ENCODE data around the gene RASSF4. TPM values are rescaled to one million over a fixed set of nuclear protein-coding genes. Genes with fewer than 3 reads are reported as not detected.

Gene RASSF4, protein sequence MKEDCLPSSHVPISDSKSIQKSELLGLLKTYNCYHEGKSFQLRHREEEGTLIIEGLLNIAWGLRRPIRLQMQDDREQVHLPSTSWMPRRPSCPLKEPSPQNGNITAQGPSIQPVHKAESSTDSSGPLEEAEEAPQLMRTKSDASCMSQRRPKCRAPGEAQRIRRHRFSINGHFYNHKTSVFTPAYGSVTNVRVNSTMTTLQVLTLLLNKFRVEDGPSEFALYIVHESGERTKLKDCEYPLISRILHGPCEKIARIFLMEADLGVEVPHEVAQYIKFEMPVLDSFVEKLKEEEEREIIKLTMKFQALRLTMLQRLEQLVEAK
- 1 to 10 TPM; 1.2 to 2.0 TPM for total RNA-seq

DNA sequence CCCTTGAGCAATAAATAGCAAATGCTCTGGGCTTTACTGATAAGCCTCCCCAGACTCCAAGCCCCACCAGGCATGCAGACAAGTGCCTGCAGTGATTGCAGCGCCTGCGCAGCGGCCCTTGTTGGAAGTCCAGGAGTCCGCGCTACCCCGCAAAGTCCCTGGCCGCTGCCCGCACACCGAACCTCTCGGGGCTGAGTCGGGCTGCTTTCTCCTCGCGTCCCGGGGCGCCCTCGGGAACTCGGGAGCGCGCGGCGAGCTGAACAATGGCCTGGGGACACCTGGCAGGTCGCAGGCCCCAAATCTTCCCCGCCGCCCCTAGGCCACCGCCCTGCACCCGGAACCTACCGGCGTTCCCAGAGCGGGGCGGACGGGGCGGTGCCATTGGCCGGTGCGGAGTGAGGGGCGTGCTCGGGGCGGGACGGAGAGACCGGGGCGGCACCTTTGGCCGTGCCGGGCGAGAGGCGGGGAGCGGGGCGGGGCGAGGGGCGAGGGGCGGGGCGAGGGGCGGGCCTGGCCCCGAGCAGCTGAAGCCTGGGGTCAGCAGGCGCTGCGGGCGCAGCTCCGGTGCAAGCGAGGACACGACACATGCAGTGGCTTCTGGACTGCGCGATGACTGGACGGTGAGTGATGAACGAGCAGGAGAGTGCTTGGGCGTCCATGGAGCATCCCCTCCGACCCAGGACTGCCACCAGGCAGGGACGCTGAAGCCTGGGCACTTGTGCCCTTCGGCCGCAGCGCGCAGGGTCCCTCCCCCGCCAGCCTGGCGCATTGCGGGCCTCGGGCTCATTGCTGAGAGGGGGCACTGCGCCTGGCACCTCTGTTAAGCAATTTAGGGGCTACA, at the start of gene RASSF4:
RASSF4 (plus strand) TSS at position 556 of the 841 bp plus-strand sequence. CDS start 10,401 bp downstream, outside the sequence.
- ChIA-PET POLR2A (interaction anchor here (2.2 kb wide), 1 partner anchor 14 kb away, joined by 7 read pairs; no protein-coding TSS in a partner anchor), CTCF (interaction anchor here (1.5 kb wide), 1 partner anchor 26 kb away, joined by 6 read pairs; no protein-coding TSS in a partner anchor)

DNA sequence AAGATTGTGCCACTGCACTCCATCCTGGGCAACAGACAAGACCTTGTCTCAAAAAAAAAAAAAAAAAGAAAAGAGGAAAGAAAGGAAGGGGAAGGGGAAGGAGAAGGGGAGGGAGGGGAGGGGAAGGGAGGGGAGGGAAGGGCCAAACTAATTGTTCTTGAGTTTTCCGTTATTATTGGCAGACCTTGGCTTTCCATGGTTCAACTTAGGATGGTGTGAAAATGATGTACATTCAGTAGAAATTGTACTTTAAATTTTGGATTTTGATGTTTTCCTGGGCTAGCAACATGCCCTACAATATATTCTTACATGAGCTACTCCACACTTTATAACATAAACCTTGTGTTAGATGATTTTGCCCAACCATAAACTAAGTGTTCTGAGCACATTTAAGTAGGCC, 49.7 kb upstream of the RASSF4 start:
- CTCF ChIA-PET = no interaction called here
- POLR2A ChIA-PET = no interaction called here

DNA sequence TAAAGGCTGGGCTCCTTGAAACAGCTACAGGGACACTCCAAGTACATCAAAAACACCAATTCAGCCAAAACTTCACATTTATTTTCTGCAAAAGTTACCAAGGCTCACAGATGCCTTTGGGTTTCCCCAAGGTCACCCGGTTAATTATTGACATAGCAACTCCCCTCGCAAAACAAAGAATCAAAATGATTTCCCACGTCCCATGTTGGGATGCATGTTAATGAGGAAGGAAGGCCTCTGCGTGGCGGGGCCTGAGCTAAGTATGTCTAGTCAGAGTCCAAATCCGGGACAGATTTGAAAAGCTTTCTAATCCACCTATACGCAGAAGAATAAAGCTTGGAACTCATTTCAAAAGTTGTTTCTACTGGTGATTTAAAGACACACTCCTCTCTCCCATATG, 49.0 kb upstream of the RASSF4 start:
- POLR2A ChIA-PET = no interaction called here

DNA sequence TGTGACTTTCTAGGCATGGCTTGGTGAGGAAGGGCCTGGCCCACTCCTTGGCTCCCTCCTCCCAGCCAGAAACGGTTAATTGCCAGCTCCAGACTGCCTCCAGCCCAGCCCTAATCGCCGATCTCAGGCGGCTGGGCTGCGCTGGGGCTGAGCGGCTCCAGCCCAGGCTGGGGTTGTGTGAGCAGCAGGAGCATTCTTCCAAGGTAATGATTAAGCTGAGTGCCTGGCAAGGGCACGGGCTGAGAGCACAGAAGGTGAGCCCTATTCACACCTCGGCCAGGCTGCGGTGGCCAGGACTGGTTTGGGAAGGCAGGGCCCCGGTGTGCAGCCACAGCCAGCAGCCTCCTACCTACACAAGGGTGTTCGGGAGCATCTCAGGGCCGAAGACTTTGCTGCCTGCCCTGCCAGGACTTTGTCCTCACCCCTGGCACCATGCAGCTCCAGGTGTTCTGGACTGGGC, 48.5 kb upstream of the RASSF4 start, which contains the start of gene TMEM72:
TMEM72 (plus strand) TSS at position 257 of the 460 bp plus-strand sequence; CDS start at position 433, 176 bp downstream.
- ChIA-PET POLR2A (no interaction called here), CTCF (no interaction called here)

More for the DNA sequence above, 49.0 kb upstream of the RASSF4 start:
- CTCF ChIA-PET = no interaction called here

DNA sequence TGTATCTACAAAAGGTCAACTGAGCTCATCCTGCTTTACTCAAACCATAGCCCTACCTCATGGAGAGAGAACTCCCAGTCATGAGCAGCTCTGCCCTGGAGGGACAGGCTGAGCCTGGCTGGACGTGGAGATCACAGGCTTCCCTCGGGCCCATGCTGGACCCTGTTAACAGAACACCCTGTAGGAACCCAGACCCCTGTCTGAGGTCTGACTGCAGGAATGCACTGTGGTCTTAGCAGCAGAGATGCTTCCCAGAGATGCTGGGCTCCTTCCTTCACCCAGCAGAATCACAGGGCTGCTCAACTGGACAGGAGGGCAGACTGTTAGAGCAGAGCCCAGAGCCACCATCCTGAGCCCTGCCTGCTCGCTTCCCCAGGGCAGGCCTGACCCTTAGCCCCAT, 47.7 kb upstream of the RASSF4 start:
- ChIA-PET CTCF (no interaction called here), POLR2A (no interaction called here)

DNA sequence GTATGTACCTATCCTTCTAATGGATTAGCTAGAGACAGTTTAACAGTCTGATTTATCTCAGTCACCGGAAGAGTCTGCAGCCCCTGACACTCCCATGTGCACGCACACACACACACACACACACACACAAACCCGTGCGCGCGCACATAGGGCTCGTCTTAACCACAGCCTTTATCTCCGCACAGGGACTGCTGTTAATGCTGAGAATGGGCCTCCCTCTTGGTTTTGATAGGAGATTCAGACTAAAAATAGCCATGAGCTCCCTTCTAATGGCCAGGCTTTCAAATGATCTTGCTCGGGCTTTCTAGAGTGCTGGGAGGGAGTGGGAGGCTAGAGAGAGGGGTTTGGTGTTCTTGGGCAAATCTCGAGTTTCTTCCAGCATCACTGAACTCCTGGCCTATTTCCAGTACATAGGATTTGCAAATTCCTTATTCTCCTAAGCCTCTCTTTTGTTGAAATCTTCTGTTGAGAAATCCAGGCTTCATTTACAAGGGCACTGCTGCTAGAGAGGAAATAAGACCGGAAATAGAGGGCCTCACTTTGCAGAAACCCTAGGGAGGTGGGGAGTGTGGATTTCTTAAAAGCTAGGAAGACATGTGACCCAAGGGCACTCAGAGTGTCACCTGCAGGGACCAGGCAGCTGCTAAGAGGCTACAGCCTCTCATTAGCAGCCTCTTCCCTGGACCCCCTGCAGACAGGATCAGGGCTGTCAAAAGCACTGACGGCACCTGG, 46.1 kb upstream of the RASSF4 start:
- CTCF ChIA-PET = interaction anchor here (1.5 kb wide), 1 partner anchor 19 kb away, joined by 4 read pairs; no protein-coding TSS in a partner anchor
- POLR2A ChIA-PET = no interaction called here

DNA sequence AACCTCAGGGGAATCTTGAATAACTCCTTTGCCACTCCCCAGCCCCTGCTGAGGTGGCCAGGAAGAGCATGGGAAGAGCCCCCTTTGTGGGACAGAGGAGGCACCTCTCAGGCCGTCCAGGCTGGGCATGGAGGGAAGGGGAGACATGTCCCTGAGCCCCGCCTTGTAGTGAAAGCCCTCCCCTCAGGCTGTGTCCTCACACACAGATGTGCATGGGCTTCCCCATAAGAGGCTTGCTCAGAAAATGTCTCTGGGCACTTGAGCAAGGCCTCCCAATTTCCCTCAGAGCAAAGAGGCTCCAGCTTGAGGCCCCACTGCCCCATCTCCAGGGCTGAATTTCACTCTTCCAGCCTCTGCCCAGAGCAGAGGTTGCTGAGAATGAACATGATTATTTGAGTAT, 44.7 kb upstream of the RASSF4 start:
- CTCF ChIA-PET = no interaction called here
- POLR2A ChIA-PET = no interaction called here

DNA sequence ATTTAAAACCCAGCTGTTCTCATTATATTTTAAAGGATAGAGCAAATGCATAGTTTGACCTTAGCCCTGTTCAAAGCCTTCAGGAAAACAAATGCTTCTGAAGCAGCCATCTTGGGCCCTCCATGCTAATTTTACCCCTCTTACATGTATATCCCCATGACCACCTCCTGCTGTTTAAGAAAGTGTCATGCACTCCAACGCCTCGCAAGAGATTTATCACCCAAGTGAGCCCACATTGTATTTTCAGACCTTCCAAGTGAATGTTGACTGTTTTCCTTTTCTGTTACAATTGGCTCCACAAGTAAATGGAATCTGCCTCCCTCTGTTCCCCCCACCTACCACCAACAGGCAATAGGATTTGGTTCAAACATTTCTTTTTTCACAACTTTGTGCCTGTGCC, 43.2 kb upstream of the RASSF4 start:
- ChIA-PET CTCF (no interaction called here), POLR2A (no interaction called here)

DNA sequence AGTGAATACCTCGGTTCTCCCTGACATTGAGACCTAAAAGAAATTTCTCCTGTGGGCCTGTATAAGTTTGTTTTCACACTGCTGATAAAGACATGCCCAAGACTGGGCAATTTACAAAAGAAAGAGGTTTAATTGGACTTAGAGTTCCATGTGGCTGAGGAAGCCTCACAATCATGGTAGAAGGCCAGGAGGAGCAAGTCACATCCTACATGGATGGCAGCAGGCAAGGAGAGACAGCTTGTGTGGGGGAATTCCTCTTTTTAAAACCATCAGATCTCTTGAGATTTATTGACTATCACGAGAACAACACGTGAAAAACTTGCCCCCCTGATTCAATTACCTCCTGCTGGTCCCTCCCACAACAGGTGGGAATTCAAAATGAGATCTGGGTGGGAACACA, 41.8 kb upstream of the RASSF4 start:
- ChIA-PET CTCF (no interaction called here), POLR2A (no interaction called here)

DNA sequence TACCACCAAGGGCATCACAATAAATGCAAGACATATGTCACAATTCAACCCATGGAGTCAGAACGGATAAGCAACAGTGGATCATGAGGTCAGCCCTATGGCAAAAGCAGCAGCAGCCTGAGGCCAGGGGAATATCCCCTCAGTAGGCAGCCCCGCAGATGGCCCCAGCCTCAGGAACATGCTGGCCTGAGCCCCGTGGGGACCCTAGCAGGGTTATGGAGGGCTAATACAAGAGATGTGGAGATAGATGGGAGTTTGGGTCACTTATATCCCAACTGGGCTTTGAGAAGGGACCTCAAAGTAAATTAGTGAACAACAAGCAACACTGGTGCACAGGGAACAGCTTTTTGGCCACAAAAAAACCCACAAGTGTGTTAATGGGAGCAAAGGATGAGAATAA, 39.4 kb upstream of the RASSF4 start:
- ChIA-PET CTCF (no interaction called here), POLR2A (no interaction called here)

DNA sequence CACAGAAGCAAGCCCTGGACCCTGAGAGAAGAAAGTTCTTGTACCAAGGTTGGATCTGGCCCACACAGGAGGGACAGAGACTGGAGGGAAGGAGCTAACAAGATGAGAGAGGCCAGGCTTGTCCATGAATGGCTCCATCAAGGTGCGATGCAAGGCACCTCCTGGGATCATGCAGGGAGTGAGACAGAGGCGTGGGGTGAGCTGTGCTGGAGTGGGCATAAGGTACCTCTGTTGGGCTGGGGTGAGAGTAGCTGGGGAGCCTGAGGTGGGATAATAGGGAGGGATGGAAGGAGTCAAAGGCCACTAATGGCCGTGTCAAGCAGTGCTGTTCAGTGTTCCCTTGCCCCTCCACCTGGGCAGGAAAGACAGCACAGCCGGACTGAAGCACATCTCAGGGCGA, 38.5 kb upstream of the RASSF4 start:
- POLR2A ChIA-PET = no interaction called here
- CTCF ChIA-PET = no interaction called here

DNA sequence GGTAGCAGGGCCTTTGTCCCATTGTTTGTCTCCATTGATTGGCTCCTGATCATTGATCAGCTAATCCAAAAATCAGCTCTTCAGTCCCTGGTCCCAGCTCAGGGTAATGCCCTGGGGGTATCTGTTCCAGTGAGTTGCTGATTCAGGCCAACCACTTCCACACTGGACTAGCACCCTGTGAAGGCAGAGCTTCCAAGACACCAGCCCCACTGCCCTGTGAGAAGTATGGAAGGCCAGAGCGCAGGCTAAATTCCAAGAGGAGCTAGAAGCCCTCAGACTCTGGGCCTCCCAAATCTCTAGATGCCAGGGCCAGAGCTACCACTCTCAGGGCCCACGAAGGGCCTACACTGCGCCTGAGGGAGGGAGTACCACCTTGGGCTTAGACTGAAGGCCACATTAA, 38.1 kb upstream of the RASSF4 start:
- CTCF ChIA-PET = no interaction called here
- POLR2A ChIA-PET = no interaction called here

DNA sequence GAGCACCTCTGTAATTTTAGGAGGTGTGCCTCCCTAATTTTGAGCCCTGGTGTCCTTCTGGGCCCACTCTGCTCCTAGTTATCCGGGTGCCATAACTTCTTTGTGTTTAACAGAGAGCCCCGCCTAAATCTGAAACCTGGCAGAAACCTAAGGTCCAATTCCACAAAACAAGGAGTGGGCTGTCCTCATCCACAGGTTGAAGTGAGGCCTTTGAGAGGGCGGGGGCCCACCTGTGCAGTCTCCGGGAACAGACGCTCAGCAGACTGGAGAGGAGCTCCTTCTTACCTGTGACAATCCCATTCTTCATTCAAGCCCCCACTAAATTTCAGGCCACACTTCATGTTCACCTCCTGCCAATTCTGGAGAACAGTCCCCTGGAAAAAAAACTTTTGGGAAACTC, 37.6 kb upstream of the RASSF4 start:
- ChIA-PET CTCF (no interaction called here), POLR2A (no interaction called here)

DNA sequence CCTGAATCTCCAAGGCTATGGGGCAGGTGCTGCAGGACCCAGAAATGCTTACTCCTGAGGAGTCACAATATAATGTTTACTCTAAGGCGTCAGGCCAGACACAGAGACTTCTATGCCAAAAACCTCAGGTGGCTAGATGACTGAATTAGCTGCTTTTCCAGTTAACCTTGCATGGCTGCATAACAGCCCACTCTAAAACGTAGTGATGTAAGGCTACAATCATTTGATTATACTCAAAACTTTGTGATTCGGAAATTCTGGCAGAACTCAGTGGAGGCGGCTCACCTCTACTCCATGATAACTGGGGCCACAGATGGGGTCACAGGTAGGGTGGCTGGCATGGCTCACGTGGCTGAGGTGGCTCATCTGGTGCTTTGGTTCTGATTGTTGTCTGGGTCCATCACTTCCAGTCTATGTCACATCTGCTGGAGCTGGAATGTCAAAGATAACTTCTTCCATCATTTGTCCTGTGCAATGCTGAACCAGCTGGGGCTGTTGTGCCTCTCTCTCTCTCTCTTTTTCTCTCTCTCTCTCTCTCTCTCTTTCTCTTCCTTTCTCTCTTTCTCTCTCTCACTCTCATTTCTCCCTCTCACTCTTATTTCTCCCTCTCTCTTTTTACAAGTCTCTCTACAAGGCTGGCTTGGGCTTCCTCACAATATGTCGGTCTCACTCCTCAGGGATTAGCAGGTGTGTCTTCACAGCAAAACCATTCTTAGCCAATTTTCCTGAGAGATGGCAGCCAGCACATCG, 36.6 kb upstream of the RASSF4 start:
- CTCF ChIA-PET = no interaction called here
- POLR2A ChIA-PET = no interaction called here

DNA sequence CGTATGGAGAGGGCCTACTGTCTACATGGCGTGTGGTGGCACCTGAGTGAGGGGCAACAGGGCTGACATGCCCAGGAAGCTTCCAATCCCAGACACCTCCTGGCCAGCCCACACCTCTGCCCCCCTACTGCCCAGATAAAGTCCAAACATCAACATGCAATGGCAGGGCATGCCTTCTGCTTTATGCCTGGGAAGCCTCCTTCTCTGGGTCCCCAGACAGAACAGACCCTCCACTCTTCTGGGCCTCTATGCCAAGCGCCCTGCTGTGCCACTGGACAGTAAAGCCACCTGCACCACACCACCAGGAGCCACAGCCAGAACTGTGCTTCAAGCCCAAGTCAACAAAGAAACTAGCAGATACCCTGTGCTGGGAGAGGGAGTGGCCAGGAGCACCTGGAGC, 36.0 kb upstream of the RASSF4 start:
- ChIA-PET POLR2A (no interaction called here), CTCF (no interaction called here)

DNA sequence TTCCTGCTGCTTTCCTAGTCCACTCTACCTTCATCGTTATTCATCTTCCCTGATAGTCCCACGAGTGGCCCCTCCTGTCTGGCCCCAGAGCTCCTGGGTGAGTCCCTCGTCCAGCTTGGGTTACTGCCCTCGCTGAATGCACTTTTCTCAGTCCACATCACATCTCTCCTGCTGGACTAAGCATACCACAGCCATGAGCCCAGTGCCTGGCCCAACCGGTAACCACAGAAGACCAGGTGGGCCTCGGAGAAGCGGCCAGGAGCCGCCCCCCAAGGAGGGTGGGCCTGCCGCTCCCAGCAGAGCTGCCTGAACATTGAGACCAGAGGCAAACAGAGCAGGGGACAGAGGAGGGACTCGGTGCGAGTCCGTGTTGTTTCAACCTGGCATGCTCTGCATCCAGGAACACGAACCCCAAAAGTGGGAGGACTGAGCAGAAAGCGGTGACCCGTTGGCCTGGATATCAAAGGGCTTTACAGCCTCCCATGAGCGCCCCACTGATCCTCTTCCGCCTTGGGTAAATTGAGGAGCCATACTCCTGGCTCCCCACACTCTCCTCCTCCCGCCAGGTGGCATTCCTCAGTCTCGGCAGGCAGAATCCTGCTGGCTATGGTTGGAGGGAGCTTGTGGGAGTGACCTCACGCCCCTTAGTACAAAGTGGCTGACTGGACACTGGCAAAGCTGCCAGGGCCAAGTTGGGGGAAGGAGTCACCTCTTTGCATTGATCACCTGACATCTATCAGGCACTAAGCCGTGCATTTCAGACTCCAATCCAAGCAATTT, 35.2 kb upstream of the RASSF4 start:
- ChIA-PET POLR2A (no interaction called here), CTCF (no interaction called here)

DNA sequence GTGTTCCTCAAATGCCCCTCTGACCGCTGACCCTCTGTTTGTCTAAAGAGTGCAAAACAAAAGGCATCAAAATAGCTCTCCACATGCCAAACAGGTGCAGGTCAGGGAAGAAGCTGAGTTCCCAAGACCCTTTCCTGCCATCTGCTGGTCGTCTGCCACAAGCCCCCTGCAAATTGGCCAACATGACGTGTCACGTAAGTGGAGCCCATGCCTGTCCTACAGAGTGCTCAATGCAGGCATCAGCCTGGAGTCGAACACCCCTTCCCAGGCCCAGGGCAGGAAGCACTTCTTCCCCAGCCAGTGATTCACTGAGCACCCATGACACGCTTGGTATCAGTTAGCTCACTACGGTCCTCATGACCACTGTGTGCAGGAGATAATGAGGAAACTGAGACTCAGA, 34.4 kb upstream of the RASSF4 start:
- POLR2A ChIA-PET = interaction anchor here (0.5 kb wide), 1 partner anchor 412 kb away, joined by 3 read pairs; no protein-coding TSS in a partner anchor
- CTCF ChIA-PET = no interaction called here

DNA sequence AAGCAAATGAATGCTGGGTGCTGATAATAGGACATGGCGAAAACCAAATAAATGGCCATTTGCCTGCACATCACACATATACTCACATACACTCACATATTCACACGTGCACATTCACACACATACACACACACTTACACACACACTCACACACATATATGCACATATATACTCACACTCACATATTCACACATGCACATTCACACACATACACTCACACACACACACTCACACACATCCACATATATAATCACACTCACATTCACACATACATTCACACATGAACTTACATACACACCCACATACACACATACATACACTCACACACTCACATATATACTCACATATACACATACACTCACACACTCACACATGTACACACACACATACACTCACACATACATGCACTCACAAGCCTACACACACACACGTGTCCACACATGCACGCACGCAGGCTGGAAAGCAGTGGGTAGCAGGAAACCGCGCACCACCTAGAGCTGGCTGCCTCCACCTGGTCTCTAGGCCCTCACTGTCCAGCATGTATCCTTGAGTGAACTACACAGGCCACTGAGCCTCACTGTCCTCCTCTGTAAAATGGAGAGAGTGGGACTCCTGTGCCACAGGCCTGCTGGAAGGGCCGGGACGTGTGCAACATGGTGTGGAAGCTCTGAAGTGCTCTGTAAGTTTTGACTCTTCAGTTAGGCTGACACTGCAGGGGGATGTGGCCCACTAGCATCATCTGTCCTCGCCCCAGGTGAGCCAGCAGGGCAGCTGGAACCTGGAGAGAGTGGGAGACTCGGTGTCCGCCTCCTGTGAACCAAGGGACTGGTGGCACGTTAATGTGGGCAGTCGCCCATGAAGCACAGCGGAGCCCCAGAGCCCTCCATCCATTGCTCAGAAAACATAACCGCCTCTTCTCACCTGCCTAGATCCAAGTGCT, 33.5 kb upstream of the RASSF4 start:
- ChIA-PET CTCF (no interaction called here), POLR2A (no interaction called here)
